Measurements from ENCODE around the gene DCC.

- TF ChIP-seq CTCF (IDR thresholded peaks at IDR 0.05) (no peak), POLR2A (IDR thresholded peaks at IDR 0.05) (no peak)
Measured at GRCh38 chr18:52334307-52334706, 5.7 kb upstream of the DCC start.

Data from body of pancreas (tissue), 4 donors.